Liver (tissue), 9 donors: ENCODE data around the gene NPC1L1. TPM values are rescaled to one million over a fixed set of nuclear protein-coding genes. Genes with fewer than 3 reads are reported as not detected.
A peak's percentile ranks its signal among the peaks of the same experiment; 100 is the strongest.

Source experiments
- DNase-seq: peaks from one replicate; pipeline ENCODE4 v3.0.0-alpha.2; 2017; ENCODE audit warnings: low spot score
- H3K27ac ChIP-seq, 2 donors: one replicate each; pipeline ENCODE4 v1.7.0; 2013; ENCODE audit warnings: inconsistent platforms in 2 of 2, low read length in 2 of 2, control low read depth in 1 of 2, low read depth in 1 of 2, mild to moderate bottlenecking in 1 of 2
- H3K27me3 ChIP-seq, 4 donors: one replicate each; pipeline versions ENCODE4 v1.6.1 to v1.7.0; 2013; ENCODE audit warnings: low read length in 3 of 4, inconsistent platforms in 1 of 4, mild to moderate bottlenecking in 1 of 4, moderate library complexity in 1 of 4; ENCODE audit not compliant: control insufficient read depth in 4 of 4, insufficient read depth in 4 of 4
- H3K36me3 ChIP-seq, 4 donors: one replicate each; pipeline versions ENCODE4 v1.6.1 to v1.7.0; 2013; ENCODE audit warnings: low read length in 3 of 4, mild to moderate bottlenecking in 3 of 4, low read depth in 1 of 4, moderate library complexity in 1 of 4; ENCODE audit not compliant: control insufficient read depth in 4 of 4, insufficient read depth in 3 of 4
- H3K4me1 ChIP-seq, 4 donors: one replicate each; pipeline versions ENCODE4 v1.6.1 to v1.7.0; 2013; ENCODE audit warnings: low read length in 3 of 4, mild to moderate bottlenecking in 3 of 4, moderate library complexity in 1 of 4; ENCODE audit not compliant: control insufficient read depth in 4 of 4, insufficient read depth in 4 of 4
- H3K4me3 ChIP-seq, 3 donors: one replicate each; pipeline versions ENCODE4 v1.6.1 to v1.7.0; 2013; ENCODE audit warnings: low read length in 3 of 3, control low read depth in 1 of 3, low read depth in 1 of 3, mild to moderate bottlenecking in 1 of 3
- H3K9ac ChIP-seq, 2 donors: one replicate each; pipeline ENCODE4 v1.7.0; 2013; ENCODE audit warnings: low read length in 2 of 2, mild to moderate bottlenecking in 2 of 2, moderate library complexity in 2 of 2, control low read depth in 1 of 2, low read depth in 1 of 2
- H3K9me3 ChIP-seq, 4 donors: one replicate each; pipeline versions ENCODE4 v1.6.1 to v1.7.0; 2013; ENCODE audit warnings: low read length in 3 of 4; ENCODE audit not compliant: control insufficient read depth in 4 of 4
- ATF3 ChIP-seq: IDR thresholded peaks from 2 replicates; pipeline ENCODE4 v1.6.1; 2016; ENCODE audit warnings: antibody characterized with exemption
- CTCF ChIP-seq: fragments of 150-350 bp; IDR thresholded peaks from 2 replicates; pipeline ENCODE4 v1.5.1; 2017; ENCODE audit warnings: improper control_type of control experiment, low read depth, low read length; ENCODE audit not compliant: missing input control
- EGR1 ChIP-seq, 2 donors: IDR thresholded peaks; 2 replicates each; pipeline ENCODE4 v1.6.1; 2016 to 2018; ENCODE audit warnings: antibody characterized with exemption in 2 of 2, low read depth in 2 of 2
- FOXA1 ChIP-seq: IDR thresholded peaks from 2 replicates; pipeline ENCODE4 v1.6.1; 2016; ENCODE audit warnings: antibody characterized with exemption
- HNF4G ChIP-seq: IDR thresholded peaks from 2 replicates; pipeline ENCODE4 v1.6.1; 2016; ENCODE audit warnings: antibody characterized with exemption
- MAX ChIP-seq: IDR thresholded peaks from 2 replicates; pipeline ENCODE4 v1.6.1; 2016; ENCODE audit warnings: antibody characterized with exemption
- NR2F2 ChIP-seq: IDR thresholded peaks from 2 replicates; pipeline ENCODE4 v1.6.1; 2016; ENCODE audit warnings: antibody characterized with exemption
- RAD21 ChIP-seq, 2 donors: IDR thresholded peaks; 2 replicates each; pipeline ENCODE4 v1.6.1; 2016; ENCODE audit warnings: antibody characterized with exemption in 2 of 2, mild to moderate bottlenecking in 2 of 2
- REST ChIP-seq: IDR thresholded peaks from 2 replicates; pipeline ENCODE4 v1.6.1; 2016; ENCODE audit warnings: antibody characterized with exemption, mild to moderate bottlenecking
- RXRA ChIP-seq, 2 donors: IDR thresholded peaks; 2 replicates each; pipeline ENCODE4 v1.6.1; 2017 to 2018; ENCODE audit warnings: antibody characterized with exemption in 2 of 2, mild to moderate bottlenecking in 1 of 2
- SP1 ChIP-seq: IDR thresholded peaks from 2 replicates; pipeline ENCODE4 v1.6.1; 2018; ENCODE audit warnings: antibody characterized with exemption, mild to moderate bottlenecking
- TAF1 ChIP-seq: conservative IDR thresholded peaks from 2 replicates; pipeline ENCODE4 v1.6.1; 2016; ENCODE audit warnings: antibody characterized with exemption, mild to moderate bottlenecking
- YY1 ChIP-seq: IDR thresholded peaks from 2 replicates; pipeline ENCODE4 v1.6.1; 2016; ENCODE audit warnings: antibody characterized with exemption, mild to moderate bottlenecking
- ZBTB33 ChIP-seq: IDR thresholded peaks from 2 replicates; pipeline ENCODE4 v1.6.1; 2016; ENCODE audit warnings: antibody characterized with exemption
- WGBS: extraction: QIAGEN DNeasy Blood & Tissue Kit; methylation state at CpG from one replicate; pipeline ENCODE4 v1.1.7; 2013; 5-methylcytosine and 5-hydroxymethylcytosine counted together
- polyA plus RNA-seq, 2 donors: library from polyadenylated mRNA; stranded (reverse) in 1 of 2; unstranded in 1 of 2; fragments of 200-250 nt in 1 of 2; fragments of >200 nt in 1 of 2; fragmentation: Nextera tagmentation in 1 of 2; extraction: Ambion mirVana in 1 of 2; gene quantifications; one replicate each; pipeline versions ENCODE4 v1.2.1 to v1.2.3, GENCODE V29; 2013 to 2015
- total RNA-seq, 2 donors: library from RNA; depleted of rRNA; stranded (reverse); fragments of >200 nt; gene quantifications; one replicate each; pipeline ENCODE4 v1.2.3, GENCODE V29; 2014
- donor health status: healthy.
- donor health status: healthy.
- donor health status: healthy.
- donor health status: healthy.
- donor health status: healthy.

Gene NPC1L1
- total and polyA plus RNA-seq, 4 donors, result 7.2 to 22.1 (median 15.3) TPM

GRCh38 chr7:44581879-44582603, 40.9 kb upstream of the NPC1L1 start, which contains the start of gene TMED4 (continued):
- TF ChIP-seq CTCF, result no peak
- TF ChIP-seq ATF3, result no peak
- peak in 1 of 2 donors; percentile 29 for TF ChIP-seq RAD21 (IDR thresholded peaks at IDR 0.05)
- peak; percentile 68 for TF ChIP-seq SP1

GRCh38 chr7:44580945-44581878, 40.1 kb upstream of the NPC1L1 start:
- peak overlapping the region; percentile 30 to 96 for H3K9ac ChIP-seq
- peak overlapping the region; percentile 64 to 92 (median 66) for H3K4me3 ChIP-seq
- no peaks in the 10 kb centered on the region for H3K9me3 ChIP-seq
- DNase-seq, result peak; percentile 54
- H3K27ac ChIP-seq, result peak overlapping the region; percentile 84 to 98
- no peaks in the 10 kb centered on the region for H3K27me3 ChIP-seq
- TF ChIP-seq TAF1 (no peak), REST (no peak), RAD21 (IDR thresholded peaks at IDR 0.05) (no peak), YY1 (no peak), FOXA1 (no peak), MAX (no peak), HNF4G (no peak), SP1 (no peak), CTCF (no peak), EGR1 (IDR thresholded peaks at IDR 0.05; ENCODE audit: low read depth in 2 of 2) (no peak), NR2F2 (no peak), RXRA (IDR thresholded peaks at IDR 0.05) (no peak), ZBTB33 (no peak)
- WGBS, result 18% methylated on average over 30 of the region's 30 CpGs
- peaks cover 4 to 18% (median 15%) of the 10 kb centered on the region in 4 donors for H3K36me3 ChIP-seq
- H3K4me1 ChIP-seq, result peaks cover 4 to 16% (median 8%) of the 10 kb centered on the region in 4 donors
